Neural cell (in vitro differentiated cells): ENCODE results near the gene RBM20. TPM values are rescaled to one million over a fixed set of nuclear protein-coding genes. Genes with fewer than 3 reads are reported as not detected.

Source experiments
- H2AFZ ChIP-seq: fragments of 200-600, 300-800 bp; sonication (generic), shearing (Covaris generic); 2 replicates; pipeline ENCODE4 v1.6.0; 2014; ENCODE audit warnings: low read depth, mild to moderate bottlenecking, antibody characterized with exemption, low read length, moderate library complexity
- H3F3A ChIP-seq: fragments of 200-600 bp; shearing (Covaris generic); 2 replicates; pipeline ENCODE4 v1.6.1; 2016; ENCODE audit warnings: mild to moderate bottlenecking, moderate library complexity, mixed read lengths, antibody characterized with exemption, low read length; ENCODE audit not compliant: insufficient read depth, poor library complexity, severe bottlenecking
- H3K27ac ChIP-seq: fragments of 200-600, 300-800 bp; sonication (generic), shearing (Covaris generic); 2 replicates; pipeline ENCODE4 v1.5.1; 2014; ENCODE audit warnings: mild to moderate bottlenecking, low read length, moderate library complexity
- H3K27me3 ChIP-seq: fragments of 300-800, 200-600 bp; sonication (generic), shearing (Covaris generic); 2 replicates; pipeline ENCODE4 v1.6.0; 2014; ENCODE audit warnings: mild to moderate bottlenecking, low read depth, low read length, moderate library complexity; ENCODE audit not compliant: insufficient read depth
- H3K36me3 ChIP-seq: fragments of 300-800, 200-600 bp; sonication (generic), shearing (Covaris generic); 2 replicates; pipeline ENCODE4 v1.5.1; 2014; ENCODE audit warnings: mild to moderate bottlenecking, antibody characterized with exemption, low read length, moderate library complexity; ENCODE audit not compliant: insufficient read depth
- H3K4me2 ChIP-seq: fragments of 300-800, 200-600 bp; sonication (generic), shearing (Covaris generic); 2 replicates; pipeline ENCODE4 v1.6.0; 2014; ENCODE audit warnings: mild to moderate bottlenecking, low read length
- H3K4me3 ChIP-seq: fragments of 300-800, 200-600 bp; sonication (generic), shearing (Covaris generic); 2 replicates; pipeline ENCODE4 v1.5.1; 2014; ENCODE audit warnings: mild to moderate bottlenecking, low read length, moderate library complexity
- H3K79me2 ChIP-seq: fragments of 200-600 bp; shearing (Covaris generic); replicated peaks from 2 replicates; pipeline ENCODE4 v1.6.0; 2014; ENCODE audit warnings: mild to moderate bottlenecking, low read length, moderate library complexity; ENCODE audit not compliant: insufficient read depth
- H3K9ac ChIP-seq: fragments of 300-800, 200-600 bp; sonication (generic), shearing (Covaris generic); 2 replicates; pipeline ENCODE4 v1.6.1; 2016; ENCODE audit warnings: mild to moderate bottlenecking, low read length, mixed read lengths
- H3K9me2 ChIP-seq: fragments of 200-600 bp; shearing (Covaris generic); 2 replicates; pipeline ENCODE4 v1.6.1; 2016; ENCODE audit warnings: mild to moderate bottlenecking, low read length, mixed read lengths; ENCODE audit not compliant: insufficient read depth
- H3K9me3 ChIP-seq: fragments of 200-600, 300-800 bp; sonication (generic), shearing (Covaris generic); 2 replicates; pipeline ENCODE4 v1.6.1; 2016; ENCODE audit warnings: mild to moderate bottlenecking, mixed run types, low read length, moderate library complexity, mixed read lengths
- H4K20me1 ChIP-seq: fragments of 200-600 bp; shearing (Covaris generic); 2 replicates; pipeline ENCODE4 v1.6.1; 2016; ENCODE audit warnings: mild to moderate bottlenecking, mixed run types; ENCODE audit not compliant: insufficient read depth
- EP300 ChIP-seq: fragments of 450-650 bp; conservative IDR thresholded peaks from 2 replicates; pipeline ENCODE4 v1.6.1; 2014; ENCODE audit warnings: antibody characterized with exemption, mild to moderate bottlenecking, moderate library complexity; ENCODE audit not compliant: poor library complexity, severe bottlenecking
- EZH2 ChIP-seq: fragments of 200-600, 300-800 bp; shearing (Covaris generic), sonication (generic); IDR thresholded peaks from 2 replicates; pipeline ENCODE4 v1.6.1; 2014; ENCODE audit warnings: antibody characterized with exemption, low read length, borderline replicate concordance, mild to moderate bottlenecking; ENCODE audit not compliant: insufficient read depth, poor library complexity, severe bottlenecking
- MXI1 ChIP-seq: fragments of 450-650 bp; conservative IDR thresholded peaks from 2 replicates; pipeline ENCODE4 v1.6.1; 2014; ENCODE audit warnings: antibody characterized with exemption, mild to moderate bottlenecking; ENCODE audit not compliant: poor library complexity, severe bottlenecking
- POLR2AphosphoS5 ChIP-seq: IDR thresholded peaks from 2 replicates; pipeline ENCODE4 v1.6.1; 2012
- RAD21 ChIP-seq: fragments of 450-650 bp; conservative IDR thresholded peaks from 2 replicates; pipeline ENCODE4 v1.6.1; 2014; ENCODE audit warnings: antibody characterized with exemption, mild to moderate bottlenecking, moderate library complexity
- SMC3 ChIP-seq: fragments of 450-650 bp; conservative IDR thresholded peaks from 2 replicates; pipeline ENCODE4 v1.6.1; 2014; ENCODE audit warnings: antibody characterized with exemption, mild to moderate bottlenecking, moderate library complexity; ENCODE audit not compliant: poor library complexity
- TAF1 ChIP-seq: IDR thresholded peaks from 2 replicates; pipeline ENCODE4 v1.6.1; 2012; ENCODE audit warnings: low read depth
- polyA plus RNA-seq: library from polyadenylated mRNA; depleted of rRNA; stranded (reverse); fragments of >200 nt; gene quantifications from 2 replicates; pipeline ENCODE4 v1.2.3, GENCODE V29; 2014
- TF ChIP-seq, protein P1 (sequence below): fragments of 450-650 bp; IDR thresholded peaks from 2 replicates; pipeline ENCODE4 v1.5.1; 2014; ENCODE audit warnings: antibody characterized with exemption, mild to moderate bottlenecking, moderate library complexity; ENCODE audit not compliant: poor library complexity, severe bottlenecking
- TF ChIP-seq, protein P2 (sequence below): IDR thresholded peaks from 2 replicates; pipeline ENCODE4 v1.6.1; 2012; ENCODE audit warnings: borderline replicate concordance

The RBM20 gene
- polyA plus RNA-seq, 1 donor from 2014 or later = 0.07 TPM

DNA sequence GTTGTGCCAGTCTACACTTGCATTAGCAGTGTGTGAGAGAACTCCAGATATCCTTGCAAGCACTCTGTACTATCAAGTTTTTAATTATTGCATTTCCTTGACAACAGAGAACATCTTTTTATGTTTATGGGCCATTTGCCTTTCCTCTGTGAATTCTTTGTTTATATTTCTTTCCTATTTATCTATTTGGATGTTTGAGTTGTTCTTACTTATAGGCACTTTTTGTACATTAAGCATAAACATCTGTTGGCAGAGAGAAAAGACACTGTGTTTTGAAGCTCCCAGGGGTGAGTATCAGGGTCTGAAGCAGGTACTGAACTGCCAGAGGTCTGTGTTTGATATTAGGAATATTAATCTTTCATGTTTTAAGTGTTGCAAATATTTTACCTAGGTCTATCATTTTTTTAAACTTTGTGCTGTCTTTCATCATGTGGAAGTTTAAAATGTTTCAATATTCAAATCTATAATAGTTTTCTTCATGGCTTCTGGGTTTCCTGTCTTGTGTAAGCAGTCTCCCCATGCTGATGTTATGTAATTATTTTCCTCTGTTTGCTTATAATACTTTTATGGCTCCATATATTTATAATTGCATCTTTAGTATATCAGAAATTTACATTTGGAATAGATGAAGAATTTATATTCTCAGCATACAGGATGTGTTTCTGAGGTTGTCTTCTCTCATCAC is 209.9 kb downstream of the RBM20 start:
- no peaks in the 10 kb centered on the region for H3K79me2 ChIP-seq
- TF ChIP-seq POLR2AphosphoS5 (no peak), EP300 (no peak), EZH2 (no peak), RAD21 (no peak), MXI1 (no peak), TAF1 (no peak), SMC3 (no peak)
- TF ChIP-seq, protein P1, sequence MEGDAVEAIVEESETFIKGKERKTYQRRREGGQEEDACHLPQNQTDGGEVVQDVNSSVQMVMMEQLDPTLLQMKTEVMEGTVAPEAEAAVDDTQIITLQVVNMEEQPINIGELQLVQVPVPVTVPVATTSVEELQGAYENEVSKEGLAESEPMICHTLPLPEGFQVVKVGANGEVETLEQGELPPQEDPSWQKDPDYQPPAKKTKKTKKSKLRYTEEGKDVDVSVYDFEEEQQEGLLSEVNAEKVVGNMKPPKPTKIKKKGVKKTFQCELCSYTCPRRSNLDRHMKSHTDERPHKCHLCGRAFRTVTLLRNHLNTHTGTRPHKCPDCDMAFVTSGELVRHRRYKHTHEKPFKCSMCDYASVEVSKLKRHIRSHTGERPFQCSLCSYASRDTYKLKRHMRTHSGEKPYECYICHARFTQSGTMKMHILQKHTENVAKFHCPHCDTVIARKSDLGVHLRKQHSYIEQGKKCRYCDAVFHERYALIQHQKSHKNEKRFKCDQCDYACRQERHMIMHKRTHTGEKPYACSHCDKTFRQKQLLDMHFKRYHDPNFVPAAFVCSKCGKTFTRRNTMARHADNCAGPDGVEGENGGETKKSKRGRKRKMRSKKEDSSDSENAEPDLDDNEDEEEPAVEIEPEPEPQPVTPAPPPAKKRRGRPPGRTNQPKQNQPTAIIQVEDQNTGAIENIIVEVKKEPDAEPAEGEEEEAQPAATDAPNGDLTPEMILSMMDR = no peak
- TF ChIP-seq, protein P2, sequence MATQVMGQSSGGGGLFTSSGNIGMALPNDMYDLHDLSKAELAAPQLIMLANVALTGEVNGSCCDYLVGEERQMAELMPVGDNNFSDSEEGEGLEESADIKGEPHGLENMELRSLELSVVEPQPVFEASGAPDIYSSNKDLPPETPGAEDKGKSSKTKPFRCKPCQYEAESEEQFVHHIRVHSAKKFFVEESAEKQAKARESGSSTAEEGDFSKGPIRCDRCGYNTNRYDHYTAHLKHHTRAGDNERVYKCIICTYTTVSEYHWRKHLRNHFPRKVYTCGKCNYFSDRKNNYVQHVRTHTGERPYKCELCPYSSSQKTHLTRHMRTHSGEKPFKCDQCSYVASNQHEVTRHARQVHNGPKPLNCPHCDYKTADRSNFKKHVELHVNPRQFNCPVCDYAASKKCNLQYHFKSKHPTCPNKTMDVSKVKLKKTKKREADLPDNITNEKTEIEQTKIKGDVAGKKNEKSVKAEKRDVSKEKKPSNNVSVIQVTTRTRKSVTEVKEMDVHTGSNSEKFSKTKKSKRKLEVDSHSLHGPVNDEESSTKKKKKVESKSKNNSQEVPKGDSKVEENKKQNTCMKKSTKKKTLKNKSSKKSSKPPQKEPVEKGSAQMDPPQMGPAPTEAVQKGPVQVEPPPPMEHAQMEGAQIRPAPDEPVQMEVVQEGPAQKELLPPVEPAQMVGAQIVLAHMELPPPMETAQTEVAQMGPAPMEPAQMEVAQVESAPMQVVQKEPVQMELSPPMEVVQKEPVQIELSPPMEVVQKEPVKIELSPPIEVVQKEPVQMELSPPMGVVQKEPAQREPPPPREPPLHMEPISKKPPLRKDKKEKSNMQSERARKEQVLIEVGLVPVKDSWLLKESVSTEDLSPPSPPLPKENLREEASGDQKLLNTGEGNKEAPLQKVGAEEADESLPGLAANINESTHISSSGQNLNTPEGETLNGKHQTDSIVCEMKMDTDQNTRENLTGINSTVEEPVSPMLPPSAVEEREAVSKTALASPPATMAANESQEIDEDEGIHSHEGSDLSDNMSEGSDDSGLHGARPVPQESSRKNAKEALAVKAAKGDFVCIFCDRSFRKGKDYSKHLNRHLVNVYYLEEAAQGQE = no peak
- H3F3A ChIP-seq = no peaks in the 10 kb centered on the region
- H3K9me3 ChIP-seq = no peaks in the 10 kb centered on the region
- H3K9ac ChIP-seq = no peak overlapping the region
- no peak overlapping the region for H3K4me3 ChIP-seq
- H3K27me3 ChIP-seq = no peaks in the 10 kb centered on the region
- H3K36me3 ChIP-seq = no peaks in the 10 kb centered on the region
- H2AFZ ChIP-seq = no peak overlapping the region
- H4K20me1 ChIP-seq = no peaks in the 10 kb centered on the region
- no peak overlapping the region for H3K27ac ChIP-seq
- H3K4me2 ChIP-seq = no peak overlapping the region
- H3K9me2 ChIP-seq = no peaks in the 10 kb centered on the region

DNA sequence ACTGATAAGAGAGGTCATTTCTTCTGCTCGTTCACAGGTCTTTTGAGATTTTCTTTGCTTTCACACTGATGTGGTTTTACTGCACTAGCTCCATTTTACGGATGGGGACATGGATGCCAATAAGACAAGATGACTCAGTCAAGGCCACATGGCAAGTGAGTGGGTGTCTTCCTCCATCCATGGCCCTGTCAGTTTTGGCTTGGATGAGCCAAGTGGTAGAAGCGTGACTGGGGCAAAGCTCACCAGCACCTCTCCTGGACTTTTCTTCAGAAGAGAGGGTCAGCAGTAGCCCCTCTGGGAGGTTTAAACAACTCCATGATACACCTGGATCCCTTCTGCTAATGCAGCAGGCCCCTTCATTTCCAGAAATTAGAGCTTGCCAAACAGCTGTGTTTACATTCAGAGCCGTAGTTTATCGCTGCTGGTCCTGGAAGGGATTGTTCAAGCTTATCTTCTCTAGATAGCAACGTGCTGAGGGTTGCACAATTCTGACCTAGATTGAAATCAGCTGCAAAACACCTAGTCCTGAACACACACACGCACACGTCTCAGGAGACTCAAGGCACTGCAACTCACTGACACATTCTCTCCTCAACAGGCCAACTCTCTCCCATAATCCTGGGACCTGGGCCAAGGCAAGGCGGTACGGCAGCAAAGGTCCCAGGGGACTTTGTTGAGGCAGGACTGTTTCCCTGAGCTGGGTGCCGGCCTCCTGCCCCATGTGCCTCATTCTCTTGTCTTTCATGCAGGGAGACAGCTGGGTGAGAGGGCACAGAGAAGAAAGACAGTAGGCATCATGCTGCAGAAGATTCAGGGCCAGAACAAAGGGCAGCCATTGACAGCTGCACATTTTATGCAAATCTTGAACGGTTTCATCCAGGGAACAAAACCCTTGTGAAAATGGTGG is 213.4 kb downstream of the RBM20 start:
- no peaks in the 10 kb centered on the region for H3F3A ChIP-seq
- no peaks in the 10 kb centered on the region for H3K36me3 ChIP-seq
- no peak overlapping the region for H3K27ac ChIP-seq
- no peak overlapping the region for H3K9ac ChIP-seq
- H3K9me2 ChIP-seq = no peaks in the 10 kb centered on the region
- H3K4me3 ChIP-seq = no peak overlapping the region
- H4K20me1 ChIP-seq = no peaks in the 10 kb centered on the region
- H3K4me2 ChIP-seq = no peak overlapping the region
- H3K27me3 ChIP-seq = no peaks in the 10 kb centered on the region
- H3K79me2 ChIP-seq = no peaks in the 10 kb centered on the region
- TF ChIP-seq MXI1 (no peak), SMC3 (no peak), POLR2AphosphoS5 (no peak), TAF1 (no peak), RAD21 (no peak), EZH2 (no peak), EP300 (no peak)
- TF ChIP-seq, protein P1 = no peak
- TF ChIP-seq, protein P2 = no peak
- no peaks in the 10 kb centered on the region for H3K9me3 ChIP-seq
- no peak overlapping the region for H2AFZ ChIP-seq
